Measurements from ENCODE around the gene DCDC2. TPM values are rescaled to one million over a fixed set of nuclear protein-coding genes. Genes with fewer than 3 reads are reported as not detected.
"Not testable (repeated sequence)": the region's sequence is repeated elsewhere in the genome, so short reads cannot be mapped to it uniquely, and the experiment has no call there.

The DCDC2 gene
- total RNA-seq, result not detected
- long read RNA-seq, result 0 reads

DNA sequence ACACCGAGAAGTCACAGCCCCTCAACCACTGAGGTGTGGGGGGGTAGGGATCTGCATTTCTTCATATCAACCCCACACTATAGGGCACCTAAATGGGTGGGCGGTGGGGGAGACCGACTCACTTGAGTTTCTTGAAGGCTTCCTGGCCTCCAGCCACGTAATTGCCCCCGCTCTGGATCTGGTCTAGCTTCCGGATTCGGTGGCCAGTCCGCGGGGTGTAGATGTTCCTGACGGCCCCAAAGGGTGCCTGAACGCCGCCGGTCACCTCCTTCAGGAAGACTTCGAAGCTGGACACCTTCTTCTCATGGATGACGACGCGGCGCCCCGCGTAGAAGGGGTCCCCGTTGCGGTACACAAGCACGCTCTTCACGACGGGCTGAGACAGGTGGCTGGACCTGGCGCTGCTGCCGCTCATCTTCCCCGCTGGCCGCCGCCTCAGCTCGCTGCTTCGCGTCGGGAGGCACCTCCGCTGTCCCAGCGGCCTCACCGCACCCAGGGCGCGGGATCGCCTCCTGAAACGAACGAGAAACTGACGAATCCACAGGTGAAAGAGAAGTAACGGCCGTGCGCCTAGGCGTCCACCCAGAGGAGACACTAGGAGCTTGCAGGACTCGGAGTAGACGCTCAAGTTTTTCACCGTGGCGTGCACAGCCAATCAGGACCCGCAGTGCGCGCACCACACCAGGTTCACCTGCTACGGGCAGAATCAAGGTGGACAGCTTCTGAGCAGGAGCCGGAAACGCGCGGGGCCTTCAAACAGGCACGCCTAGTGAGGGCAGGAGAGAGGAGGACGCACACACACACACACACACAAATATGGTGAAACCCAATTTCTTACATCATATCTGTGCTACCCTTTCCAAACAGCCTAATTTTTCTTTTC, at the start of gene DCDC2:
TSS of gene DCDC2 (minus strand) at position 724 of the 883 bp plus-strand sequence. CDS start at position 415, 309 bp downstream.
- DNase-seq (peak; percentile 28), ATAC-seq (peak; percentile 34)
- intact Hi-C loops (cut with micrococcal nuclease), result no loop called here

- intact Hi-C loops (cut with micrococcal nuclease), result no loop called here
- DNase-seq (no peak), ATAC-seq (no peak)
Measured at GRCh38 chr6:24405262-24405661, 47.4 kb upstream of the DCDC2 start.

DNA sequence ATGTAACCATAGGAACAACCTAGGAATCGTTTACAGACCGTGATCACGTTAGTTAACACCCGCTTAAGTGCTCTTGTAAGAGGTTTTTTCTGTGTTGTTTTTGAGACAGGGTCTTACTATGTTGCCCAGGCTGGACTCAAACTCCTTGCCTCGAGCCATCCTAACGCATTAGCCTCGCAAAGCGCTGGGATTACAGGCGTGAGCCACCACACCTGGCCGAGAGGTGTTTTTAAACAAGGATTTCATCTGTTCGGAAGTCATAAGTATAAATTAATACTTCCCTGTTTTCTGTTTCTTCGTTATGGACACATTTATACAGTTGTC, 45.6 kb upstream of the DCDC2 start:
- ATAC-seq (no peak), DNase-seq (no peak)
- intact Hi-C loops (cut with micrococcal nuclease), result no loop called here

DNA sequence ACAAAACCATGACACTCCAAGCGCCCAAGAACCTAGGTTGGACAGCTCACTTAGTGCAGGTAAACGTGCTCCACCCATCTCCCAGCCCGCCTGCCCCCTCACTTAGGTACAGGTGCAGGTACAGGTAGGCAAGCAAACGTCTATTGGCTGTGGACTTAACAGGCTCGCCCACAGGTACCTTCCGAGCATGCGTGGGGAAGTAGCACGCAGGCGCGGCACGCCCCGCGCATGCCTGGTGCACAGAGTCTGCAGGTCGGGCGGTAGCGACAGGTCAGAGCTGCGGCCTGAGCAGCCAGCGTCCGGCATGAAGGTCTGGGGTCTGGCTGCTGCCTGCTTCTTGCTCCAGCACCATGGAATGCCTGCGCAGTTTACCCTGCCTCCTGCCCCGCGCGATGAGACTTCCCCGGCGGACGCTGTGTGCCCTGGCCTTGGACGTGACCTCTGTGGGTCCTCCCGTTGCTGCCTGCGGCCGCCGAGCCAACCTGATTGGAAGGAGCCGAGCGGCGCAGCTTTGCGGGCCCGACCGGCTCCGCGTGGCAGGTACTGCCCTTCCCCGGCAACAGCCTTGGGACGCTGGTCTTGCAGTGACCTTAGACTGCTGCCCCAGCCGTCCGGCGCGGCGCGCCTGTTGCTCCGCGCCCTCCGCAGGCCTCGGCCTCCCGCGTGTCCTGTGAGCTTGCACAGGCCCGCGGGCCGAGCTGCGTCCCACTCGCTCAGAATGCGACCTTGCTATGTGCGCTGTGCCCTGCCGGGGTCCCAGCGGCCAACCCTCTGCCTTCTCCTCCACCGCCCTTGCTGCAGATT, 45.0 kb upstream of the DCDC2 start, which contains the start of gene MRS2:
TSS of gene MRS2 (plus strand) at position 240 of the 804 bp plus-strand sequence. CDS start at position 351, 111 bp downstream.
- ATAC-seq, result peak; percentile 100
- peak; percentile 92 for DNase-seq
- intact Hi-C loops (cut with micrococcal nuclease), result no loop called here

- ATAC-seq (no peak), DNase-seq (no peak)
- intact Hi-C loops (cut with micrococcal nuclease), result no loop called here
Measured at GRCh38 chr6:24401458-24401857, 43.6 kb upstream of the DCDC2 start.

DNA sequence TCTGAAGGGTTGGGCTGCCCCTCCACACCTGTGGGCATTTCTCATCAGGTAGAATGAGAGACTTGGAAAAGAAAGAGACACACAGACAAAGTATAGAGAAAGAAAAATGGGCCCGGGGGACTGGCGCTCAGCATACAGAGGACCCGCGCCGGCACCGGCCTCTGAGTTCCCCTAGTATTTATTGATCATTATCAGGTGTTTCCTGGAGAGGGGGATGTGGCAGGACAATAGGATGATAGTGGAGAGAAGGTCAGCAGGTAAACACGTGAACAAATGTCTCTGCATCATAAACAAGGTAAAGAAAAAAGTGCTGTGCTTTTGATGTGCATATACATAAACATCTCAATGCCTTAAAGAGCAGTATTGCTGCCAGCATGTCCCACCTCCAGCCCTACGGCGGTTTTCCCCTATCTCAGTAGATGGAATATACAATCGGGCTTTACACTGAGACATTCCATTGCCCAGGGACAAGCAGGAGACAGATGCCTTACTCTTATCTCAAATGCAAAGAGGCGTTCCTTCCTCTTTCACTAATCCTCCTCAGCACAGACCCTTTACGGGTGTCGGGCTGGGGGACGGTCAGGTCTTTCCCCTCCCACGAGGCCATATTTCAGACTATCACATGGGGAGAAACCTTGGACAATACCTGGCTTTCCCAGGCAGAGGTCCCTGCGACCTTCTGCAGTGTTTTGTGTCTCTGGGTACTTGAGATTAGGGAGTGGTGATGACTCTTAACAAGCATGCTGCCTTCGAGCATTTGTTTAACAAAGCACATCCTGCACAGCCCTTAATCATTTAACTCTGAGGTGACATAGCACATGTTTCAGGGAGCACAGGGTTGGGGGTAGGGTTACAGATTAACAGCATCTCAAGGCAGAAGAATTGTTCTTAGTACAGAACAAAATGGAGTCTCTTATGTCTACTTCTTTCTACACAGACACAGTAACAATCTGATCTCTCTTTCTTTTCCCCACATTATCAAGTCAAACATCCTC, 42.5 kb upstream of the DCDC2 start:
- DNase-seq; ATAC-seq; intact Hi-C loops (cut with micrococcal nuclease): not testable (repeated sequence)

GRCh38 chr6:24397631-24398030, 39.8 kb upstream of the DCDC2 start:
- intact Hi-C loops (cut with micrococcal nuclease), result no loop called here
- no peak for ATAC-seq
- no peak for DNase-seq

DNA sequence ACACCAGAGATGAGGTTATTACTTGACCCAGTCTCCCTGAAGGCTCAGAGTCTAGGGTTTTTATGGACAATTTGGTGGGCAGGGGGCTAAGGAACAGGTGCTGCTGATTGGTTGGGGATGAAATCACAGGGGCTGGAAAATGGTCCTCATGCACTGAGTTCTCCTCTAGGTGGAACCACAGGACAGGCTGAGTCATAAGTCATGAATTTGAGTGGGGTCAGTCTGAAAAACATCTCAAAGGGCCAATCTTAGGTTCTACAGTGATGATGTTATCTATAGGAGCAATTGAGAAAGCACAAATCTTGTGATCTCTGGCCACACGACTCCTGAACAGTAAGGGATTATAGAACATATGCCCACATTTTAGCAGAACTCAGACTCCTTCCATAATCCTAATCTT, 39.0 kb upstream of the DCDC2 start:
- intact Hi-C loops (cut with micrococcal nuclease), result no loop called here
- no peak for DNase-seq
- no peak for ATAC-seq

GRCh38 chr6:24394780-24395437, 37.0 kb upstream of the DCDC2 start:
- intact Hi-C loops (cut with micrococcal nuclease), result no loop called here
- DNase-seq, result no peak
- no peak for ATAC-seq

DNA sequence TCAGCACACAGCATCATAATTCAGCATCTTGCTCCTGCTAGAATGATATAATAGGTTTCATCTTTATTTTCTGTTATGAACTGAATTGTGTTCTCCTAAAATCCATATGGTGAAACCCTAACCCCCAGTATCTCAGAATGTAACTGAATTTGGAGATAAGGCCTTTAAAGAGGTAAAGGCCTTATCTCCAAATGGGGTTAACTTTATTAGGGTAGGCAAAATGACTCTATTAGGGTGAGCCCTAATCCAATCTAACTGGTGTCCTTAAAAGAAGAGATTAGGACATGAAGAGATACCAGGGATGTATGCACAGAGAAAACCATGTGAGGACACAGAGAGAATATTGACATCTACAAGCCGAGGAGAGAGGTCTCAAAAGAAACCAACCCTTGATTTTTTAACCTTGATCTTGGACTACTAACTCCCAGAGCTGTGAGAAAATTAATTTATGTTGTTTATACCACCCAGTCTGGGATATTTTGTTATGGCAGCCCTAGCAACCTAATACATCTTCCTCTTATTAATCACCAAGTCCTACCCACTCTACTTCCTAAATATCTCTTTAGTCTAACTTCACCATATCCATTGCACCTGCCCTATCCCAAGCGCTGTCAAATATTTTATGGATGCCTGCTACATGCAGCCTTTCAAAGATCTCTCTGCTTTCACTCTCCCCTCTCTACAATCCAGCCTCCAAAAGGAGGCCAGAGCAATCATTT, 36.4 kb upstream of the DCDC2 start:
- DNase-seq (no peak), ATAC-seq (no peak)
- intact Hi-C loops (cut with micrococcal nuclease), result no loop called here

- intact Hi-C loops (cut with micrococcal nuclease), result no loop called here
- no peak for DNase-seq
- ATAC-seq, result no peak
Measured at GRCh38 chr6:24391756-24392405, 34.0 kb upstream of the DCDC2 start.

DNA sequence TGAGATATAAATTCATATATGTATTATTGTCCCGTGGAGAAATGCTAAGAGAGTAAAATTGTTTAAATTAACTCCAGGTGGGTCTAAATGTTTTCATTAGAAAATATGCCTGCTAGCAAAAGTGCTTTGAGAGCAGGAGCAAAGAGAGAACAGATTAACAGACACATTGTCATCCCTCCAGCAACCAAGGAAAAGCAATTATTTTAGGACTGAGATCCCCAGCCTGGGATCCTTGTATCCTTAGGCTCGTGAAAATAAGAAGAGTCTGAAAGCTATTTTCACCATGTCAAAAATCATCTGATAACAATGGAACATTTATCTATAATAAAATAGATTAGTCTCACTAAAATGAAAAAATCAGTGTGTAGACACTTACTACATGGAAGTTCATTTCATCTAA, 33.3 kb upstream of the DCDC2 start:
- intact Hi-C loops (cut with micrococcal nuclease), result no loop called here
- DNase-seq (no peak), ATAC-seq (no peak)

- intact Hi-C loops (cut with micrococcal nuclease), result no loop called here
- ATAC-seq (no peak), DNase-seq (no peak)
Measured at GRCh38 chr6:24387818-24388217, 30.0 kb upstream of the DCDC2 start.

DNA sequence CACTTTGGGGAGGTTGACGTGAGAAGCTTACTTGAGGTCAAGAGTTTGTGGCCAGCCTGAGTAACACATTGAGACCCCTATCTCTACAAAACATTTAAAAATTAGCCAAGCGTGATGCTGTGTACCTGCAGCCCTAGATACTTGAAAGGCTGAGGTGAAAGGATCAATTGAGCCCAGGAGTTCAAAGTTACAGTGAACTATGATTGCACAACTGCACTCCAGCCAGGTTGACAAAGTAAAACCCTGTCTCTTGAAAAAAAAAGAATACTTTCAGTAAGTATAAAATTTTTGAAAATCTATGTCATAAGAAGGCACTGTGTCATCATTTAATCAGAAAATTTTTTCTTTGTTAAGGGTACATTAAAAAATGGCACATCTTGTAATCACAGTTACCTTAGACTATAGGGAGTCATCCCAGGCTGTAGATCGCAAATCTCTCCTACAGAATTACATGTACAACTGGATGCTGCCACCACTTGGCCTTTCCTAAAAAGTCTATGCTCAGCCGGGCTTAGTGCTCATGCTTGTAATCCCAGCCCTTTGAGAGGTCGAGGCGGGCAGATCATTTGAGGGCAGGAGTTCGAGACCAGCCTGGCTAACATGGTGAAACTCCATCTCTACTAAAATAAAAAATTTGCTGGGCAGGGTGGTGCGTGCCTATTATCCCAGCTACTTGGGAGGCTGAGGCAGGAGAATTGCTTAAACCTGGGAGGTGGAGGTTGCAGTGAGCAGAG, 27.8 kb upstream of the DCDC2 start:
- ATAC-seq (no peak), DNase-seq (no peak)
- intact Hi-C loops (cut with micrococcal nuclease), result no loop called here

- DNase-seq; intact Hi-C loops (cut with micrococcal nuclease); ATAC-seq: not testable (repeated sequence)
Measured at GRCh38 chr6:24384369-24385130, 26.7 kb upstream of the DCDC2 start.

GRCh38 chr6:24382891-24383494, 25.1 kb upstream of the DCDC2 start:
- ATAC-seq; intact Hi-C loops (cut with micrococcal nuclease); DNase-seq: not testable (repeated sequence)

Data from left ventricle myocardium superior (tissue), 1 donor.